Stimulated activated CD4-positive, alpha-beta T cell treated with anti-CD3 and anti-CD28 coated beads, TNF-alpha, amount 100 ng/mL, for 48 hours (primary cell): Measurements from ENCODE around the gene NEDD8.
A peak's percentile ranks its signal among the peaks of the same experiment; 100 is the strongest.

ENCODE experiments used
- DNase-seq, 3 donors: peaks; one replicate each; pipeline ENCODE4 v3.0.0-alpha.2; 2020; ENCODE audit warnings: low read depth in 3 of 3

Gene NEDD8

DNA sequence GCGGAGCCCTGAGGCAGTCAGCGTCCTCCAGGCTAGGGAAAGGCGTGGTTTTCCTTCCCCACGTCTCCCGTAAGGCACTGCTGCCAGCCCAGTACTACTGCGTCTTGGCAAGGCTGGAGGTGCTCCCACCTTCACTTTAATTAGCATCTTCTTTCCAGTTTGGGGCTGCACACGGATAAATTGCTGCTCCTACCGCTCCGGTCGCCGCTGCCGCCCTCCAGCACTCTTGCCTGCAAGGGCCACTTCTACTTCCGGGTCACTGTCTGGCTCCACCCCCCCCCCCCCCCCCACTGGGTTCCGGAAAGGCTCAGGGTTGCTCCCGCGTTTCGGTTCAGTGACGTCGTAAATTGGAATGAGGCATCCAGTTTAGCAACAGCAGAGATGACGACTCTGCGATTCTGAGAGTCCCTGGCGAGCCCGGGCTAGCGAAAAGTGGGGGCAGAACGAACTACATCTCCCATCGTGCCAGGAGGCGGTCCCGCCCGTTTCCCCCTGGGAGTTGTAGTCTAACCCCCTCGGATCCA lies at the start of gene NEDD8:
Gene NEDD8, minus strand, starts transcription at position 247 of the 524 bp plus-strand sequence. Its CDS starts 100 bp downstream, at position 147.
- peak; percentile 85 to 91 (median 86) for DNase-seq

DNA sequence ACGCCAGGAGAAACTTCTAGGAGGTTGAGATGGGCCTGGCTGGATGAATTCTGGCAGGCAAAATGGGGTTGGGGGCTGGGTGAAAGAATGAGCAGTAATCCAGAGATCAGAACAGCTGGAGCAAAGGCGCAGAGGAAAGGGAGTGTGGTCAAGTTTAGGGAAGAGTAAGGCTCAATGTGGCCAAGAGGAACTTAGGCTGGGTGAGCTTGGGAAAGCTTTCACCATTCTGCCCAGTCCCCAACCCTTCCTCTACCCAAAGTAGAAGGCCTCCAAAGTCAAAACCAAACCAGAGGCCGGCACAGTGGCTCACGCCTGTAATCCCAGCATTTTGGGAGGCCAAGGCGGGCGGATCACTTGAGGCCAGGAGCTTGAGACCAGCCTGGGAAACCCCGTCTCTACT lies 49.5 kb upstream of the NEDD8 start:
- DNase-seq, result no peak

DNA sequence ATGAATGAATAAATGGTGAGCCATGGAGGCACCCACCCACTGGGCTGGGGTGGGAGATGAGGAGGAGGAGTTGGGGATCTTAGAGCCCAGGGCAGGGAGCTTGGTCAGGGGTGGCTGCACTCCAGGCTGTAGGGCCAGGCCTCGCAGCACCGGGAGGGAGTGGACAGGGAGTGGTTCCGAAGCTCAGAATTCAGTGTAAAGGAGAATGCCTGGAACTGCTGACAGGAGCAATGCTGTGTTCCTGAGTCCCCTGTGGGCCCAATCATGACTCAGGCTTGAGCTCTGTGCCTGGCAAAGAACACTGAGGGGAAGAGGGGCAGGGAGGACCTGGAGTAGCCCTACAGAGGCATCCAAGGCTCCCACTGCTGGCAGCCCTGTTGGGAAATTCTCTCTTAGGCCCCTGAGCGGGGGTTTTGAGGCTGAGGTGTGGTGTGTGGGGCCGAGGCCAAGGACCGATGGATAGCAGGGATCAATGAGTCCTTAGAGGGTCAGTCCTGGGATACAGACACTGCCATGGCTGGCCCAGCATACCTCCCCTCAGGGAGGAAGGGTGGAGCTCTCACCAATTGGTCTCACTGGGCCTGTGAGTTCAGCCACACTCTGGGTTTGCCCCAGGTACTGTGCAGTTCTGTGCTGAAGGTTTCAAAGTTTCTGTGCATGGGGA lies 48.8 kb upstream of the NEDD8 start:
- DNase-seq, result no peak

DNA sequence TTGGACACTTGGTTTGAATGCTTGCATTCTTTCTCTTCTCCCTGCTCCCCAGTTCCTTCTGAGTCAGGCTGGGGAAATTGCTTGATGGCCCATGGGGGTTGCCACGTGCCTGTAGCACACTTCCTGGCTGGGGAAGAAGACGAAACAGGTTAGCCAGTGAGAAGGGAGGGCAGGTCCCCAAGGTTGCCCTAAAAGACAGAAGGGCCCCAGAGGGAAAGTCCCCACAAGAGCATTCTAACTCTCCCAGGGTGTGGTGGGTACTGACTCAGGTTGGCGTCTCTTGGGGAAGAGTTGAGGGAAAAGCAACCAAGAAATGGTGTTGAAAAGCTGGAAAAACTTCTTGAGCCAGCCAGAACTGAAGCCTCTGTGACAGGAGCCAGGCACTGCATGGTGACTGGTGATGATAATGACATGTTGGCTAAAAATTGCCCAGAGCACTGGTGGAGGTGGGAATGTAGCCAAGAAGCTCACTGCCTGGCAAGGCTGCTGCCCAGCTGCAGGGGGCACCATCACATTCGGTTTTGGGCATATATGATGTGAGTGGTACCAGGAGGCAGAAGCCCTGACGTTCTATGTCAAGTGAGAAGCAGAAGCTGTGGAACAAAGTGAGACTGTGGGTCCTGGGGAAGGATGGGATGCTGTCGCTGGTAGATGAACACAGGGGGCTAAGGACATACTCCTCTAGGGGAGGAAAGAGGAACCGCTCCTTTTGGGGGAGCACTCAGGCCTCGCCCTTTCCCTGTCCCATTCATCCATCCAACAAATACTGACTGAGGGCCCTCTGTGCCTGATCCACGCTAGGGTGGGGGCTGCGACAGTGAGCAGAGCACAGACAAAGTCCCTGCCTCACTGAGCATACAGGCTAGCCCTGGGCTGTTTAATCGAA lies 47.4 kb upstream of the NEDD8 start:
- DNase-seq, result peak; percentile 24 to 43 (median 35)

DNA sequence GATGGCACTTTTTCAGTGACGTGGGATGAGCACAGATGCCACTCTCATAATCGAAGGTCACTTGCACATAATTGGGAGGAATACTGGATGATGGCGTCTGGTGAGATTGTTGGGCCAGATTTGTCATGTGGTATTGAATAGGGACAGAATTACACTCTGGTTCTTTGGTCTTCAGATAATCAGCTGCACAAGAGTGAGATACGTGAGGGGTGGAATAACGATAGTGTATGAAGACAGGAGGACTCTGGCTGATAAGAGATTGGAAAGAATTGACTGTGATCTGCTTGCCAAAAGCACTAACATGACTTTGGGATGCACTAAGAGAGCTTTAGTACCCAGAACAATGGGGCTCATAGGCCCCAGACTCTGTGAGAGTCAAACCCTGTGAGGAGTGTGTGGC lies 46.3 kb upstream of the NEDD8 start:
- DNase-seq, result no peak

DNA sequence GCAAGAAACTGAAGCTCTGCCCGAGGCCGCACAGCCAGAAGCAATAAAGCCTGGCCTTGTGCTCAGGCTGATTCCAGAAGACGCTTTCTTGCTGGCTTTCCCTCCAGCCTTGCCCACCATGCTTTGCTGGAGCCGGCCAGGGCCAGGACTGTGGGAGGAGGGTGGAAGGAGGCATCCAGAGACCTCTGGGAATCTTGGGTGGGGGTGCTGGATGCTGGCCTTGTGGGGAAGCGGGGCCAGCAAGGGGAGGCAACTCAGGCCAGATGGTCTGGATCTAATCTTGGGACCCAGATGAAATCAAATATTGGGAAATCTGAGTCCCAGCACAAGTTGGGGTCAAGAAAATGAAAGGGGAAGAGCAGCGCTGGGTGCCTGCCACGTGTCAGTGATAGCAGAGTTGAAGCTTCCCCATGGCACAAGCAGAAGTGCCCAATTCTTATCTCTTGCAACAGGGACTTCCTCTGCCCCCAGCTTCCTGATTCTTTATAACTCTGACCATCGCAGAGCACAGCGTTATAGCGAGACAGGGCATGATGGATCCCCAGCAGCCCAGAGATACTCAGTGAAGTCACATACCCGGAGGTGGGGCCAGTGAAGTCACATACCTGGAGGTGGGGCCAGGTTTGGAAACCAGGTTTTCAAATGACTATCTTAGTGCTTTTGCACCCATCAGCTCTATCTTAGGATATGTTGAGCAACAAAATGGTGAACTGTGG lies 45.6 kb upstream of the NEDD8 start:
- DNase-seq, result no peak

DNA sequence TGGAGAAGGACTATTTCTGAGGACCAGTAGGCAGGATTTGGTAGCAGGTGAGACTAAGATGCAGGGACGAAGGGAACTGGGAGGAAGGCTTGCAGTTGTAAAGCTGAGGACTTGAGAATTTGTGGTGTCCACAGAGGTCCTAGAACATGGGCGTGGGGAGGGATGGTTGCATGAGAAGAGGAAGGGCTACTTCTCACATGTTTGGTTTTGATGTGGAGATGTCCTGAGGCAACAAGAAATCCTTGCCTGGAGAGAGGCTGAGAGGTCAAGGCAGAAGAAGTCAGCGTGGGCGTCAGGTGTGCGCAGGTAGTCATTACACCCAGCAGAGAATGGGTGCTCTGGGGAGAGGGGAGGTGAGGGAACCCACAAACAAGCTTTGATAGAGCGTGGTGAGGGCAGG lies 44.9 kb upstream of the NEDD8 start:
- no peak for DNase-seq

DNA sequence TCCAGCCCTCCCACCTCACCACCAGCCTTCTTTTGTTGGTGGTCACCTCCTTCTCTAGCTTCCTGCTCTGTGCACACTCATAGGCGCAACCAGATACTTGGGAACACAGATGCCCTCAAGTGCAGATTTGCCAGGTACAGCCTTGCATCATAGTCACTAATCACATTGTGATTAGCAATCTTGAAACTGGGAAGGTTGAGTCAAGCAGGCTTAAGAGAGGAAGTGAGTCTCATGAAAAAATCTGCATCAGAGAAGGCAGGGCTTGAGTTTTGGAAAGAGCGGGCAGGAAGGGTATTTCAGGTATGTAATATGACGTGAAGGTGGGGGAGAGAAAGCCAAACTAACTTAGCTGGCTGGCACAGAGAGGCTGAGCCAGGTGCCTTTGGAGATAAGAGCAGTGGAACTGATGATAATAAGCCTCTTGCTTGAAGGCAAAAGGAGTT lies 42.0 kb upstream of the NEDD8 start:
- DNase-seq, result peak; percentile 28 to 48 (median 38)

DNA sequence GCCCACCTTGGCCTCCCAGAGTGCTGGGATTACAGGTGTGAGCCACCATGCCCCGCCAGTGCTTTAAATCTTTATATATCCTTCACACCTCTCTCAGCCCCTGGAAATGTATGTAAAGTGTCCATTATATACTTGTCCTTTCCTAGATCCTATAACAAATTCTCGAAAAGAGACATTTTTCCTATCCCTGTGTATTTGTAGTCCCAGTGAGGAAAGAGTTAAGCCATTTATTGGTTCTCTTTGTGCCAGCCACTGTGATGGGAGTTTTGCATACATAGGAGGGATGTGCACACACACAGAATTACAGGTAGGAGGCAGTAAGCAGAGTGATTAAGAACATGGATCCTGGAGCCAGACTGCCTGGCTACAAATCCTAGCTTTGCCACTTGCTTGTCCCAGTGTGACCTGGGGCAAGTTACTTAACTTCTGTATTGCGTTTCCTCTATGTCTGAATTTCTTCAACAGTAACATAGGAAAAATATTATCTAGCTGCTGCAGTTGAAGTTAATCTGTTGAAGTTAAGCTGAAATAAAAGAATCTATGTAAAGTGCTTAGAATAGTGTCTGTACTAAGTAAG lies 41.3 kb upstream of the NEDD8 start:
- DNase-seq, result no peak

DNA sequence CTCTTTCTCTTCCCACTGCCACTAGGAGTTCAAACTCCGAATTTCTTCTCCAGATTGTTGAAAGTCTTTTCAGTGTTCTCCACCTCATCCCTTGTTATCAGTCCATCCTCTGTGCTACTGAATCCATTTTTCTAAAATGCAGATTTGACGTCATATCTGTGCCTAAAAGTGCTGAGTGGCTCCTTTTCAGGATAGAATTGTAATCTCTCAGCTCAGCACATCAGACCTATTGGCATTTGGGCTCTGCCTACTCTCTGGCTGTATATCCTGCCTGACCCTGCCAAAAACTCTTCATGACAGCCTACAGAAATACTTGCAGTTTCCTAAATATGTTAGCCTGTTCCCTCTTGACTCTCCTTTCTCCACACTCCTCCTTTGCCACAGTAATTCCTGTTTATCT lies 40.3 kb upstream of the NEDD8 start:
- no peak for DNase-seq

DNA sequence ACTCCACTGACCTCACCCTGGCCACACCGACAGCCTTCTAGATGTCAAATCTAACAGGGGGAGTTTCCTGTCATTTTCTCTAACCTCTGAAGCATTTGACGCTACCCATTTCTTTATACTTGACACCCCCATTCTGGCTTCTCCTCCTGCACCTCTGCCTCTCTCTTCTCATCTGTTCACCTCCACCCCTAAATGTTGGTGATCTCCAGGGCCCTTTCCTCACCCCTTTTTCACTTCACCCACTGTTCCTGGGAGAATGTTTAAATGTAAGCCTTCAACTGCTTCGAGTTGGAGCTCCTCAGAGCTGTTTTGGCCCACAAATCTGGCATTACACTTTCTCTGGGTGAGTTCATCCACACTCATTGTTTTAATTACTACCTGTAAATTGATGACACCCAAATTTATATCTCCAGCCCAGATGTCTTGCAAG lies 39.7 kb upstream of the NEDD8 start:
- DNase-seq, result no peak

DNA sequence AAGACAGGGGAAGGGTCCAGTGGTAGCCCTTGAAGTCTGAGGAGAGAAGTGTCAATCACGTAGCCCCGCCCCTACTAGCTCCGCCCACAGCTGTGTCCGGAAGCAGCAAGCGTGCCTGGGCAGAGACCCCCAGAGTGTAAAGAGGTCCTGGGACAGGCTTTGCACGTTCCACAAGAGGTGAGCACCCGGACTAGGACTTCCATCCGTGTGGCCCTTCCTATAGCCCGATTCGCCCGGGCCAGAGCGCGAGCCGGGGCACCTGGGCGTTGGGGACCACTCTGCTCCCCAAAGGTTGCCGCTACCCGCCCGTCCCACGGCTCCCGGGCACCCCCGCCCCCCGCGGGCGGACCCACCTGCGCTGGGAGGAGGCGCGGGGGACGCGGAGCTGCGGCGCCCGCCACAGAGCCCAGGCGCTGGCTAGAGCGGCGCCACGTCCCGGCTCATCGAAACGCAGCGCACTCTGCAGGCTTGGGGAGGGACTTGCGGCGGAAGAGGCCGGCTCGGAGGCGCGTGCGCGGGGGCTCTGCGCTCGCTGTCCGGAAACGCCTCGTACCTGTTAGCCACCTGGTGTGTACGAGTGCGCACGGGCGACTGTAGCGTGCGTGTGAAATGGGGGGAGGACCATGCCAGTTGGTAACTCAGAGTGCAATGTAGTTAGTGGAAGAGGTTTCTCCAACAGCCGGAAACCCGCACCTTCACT lies 39.1 kb upstream of the NEDD8 start, which contains the start of gene RABGGTA:
Gene RABGGTA, minus strand, starts transcription at position 464 of the 700 bp plus-strand sequence. CDS start 482 bp downstream, outside the sequence.
- peak; percentile 71 to 77 (median 75) for DNase-seq

DNA sequence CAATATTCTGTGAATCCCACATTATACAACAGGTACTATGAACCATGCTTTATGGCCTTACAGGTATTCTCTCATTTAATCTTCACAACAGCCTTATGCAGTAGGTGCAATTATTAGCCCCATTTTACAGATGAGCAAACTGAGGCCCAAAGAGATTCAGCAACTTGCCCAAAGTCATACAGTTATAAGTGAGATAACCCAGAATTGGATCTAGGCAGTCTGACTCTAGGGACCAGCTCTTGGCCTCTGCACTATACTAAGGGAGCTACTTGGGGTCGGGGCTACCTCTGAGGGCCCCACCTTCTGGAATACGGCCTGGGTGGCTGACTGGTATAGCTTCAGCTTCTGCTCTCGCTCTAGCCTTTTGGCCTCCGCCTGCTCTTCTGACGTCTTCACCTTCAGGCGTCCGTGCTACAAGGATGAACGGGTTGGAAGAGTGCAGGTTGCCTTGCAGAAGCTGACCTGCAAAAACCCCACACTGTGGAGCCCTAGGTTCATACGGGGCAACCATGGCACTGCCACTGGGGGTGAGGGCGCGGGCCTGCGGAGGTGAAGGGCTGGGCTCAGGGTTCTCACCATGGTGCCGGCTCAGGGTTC lies 38.5 kb upstream of the NEDD8 start:
- DNase-seq, result no peak

DNA sequence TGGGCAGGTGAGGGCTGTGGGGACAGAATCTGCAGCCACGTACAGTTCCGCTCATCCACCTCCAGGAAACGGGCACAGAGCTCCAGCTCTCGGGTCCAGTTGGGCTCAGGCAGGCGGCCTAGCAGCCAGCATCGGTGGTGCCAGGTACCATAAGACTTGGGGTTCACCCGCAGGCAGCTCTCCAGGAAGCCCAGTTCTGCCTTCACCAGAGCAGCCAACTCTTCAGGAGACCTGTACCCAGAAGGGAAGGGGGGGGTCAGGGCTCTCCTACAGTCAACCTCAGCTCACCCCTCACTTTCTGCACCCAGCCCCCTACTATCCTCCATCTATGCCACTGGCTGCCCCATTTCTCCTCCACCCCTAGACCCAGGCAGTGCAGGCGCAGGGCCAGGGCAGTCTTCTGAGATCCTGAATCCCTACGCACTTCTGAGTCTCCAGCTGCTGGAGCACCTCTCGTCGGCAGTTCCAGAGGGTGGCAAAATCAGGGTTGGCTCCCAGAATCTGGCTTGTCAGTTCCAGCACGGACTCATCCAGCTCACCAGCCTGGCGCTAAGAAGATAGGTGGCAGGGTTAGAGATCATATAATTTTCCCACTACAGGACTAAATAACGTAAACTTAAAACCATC lies 37.9 kb upstream of the NEDD8 start:
- DNase-seq, result no peak

DNA sequence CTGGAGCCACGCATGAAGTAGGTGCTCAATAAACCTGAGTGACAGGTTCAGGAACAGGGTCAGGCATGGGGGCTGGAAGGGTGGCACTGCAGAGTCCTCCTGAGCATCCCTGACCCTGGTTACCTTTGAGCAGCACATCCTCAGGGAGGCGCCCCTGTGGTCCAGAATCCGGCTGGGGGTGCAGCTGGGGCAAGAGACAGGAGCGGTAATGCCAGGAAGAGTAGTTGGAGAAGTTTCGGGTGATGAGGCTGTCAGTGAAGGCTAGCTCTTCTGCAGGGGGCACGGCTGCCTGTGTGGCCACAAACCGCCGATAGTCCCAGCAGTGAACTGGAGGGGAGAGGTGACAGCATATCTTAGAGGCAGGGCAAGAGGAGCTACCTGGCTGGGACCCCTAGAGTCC lies 37.2 kb upstream of the NEDD8 start:
- DNase-seq, result no peak

DNA sequence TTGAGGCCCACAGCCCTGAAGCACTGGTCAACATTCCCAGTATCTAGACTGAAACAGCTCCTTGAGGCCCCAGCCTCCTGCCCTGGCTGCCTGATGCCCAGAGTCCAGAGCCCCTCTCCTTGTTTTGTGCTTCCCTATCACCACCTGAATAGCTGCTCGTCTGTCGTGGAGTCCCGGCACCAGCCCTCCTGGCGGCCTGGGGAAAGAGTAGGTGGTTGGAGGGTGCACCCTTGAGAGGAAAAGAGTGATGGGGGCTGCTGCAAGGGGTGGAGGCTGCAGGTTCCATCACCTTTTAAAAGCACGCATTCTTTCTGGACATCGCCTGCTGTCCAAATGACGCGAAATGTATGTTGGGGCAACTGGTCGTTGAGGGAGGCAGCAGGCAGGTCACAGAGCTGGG lies 36.1 kb upstream of the NEDD8 start:
- no peak for DNase-seq

DNA sequence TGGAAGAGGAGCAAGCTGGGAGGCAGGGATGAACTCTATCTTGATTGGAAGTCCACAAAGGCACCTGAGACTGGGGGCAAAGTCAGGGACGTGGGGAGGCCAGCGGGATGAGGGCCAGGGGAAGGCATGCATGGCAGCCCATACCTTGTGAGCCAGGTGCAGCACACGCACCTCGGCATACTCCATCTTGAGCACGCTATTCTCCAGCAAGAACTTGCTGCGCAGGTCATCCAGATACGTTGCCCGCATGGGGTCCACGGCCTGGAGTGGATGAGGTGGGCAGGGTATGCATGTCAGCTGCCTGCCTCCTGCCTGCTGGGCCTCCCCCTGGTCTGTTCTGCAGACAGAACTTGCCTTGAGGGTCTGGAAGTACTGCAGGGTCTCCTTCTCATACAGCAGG lies 35.3 kb upstream of the NEDD8 start:
- DNase-seq, result no peak

DNA sequence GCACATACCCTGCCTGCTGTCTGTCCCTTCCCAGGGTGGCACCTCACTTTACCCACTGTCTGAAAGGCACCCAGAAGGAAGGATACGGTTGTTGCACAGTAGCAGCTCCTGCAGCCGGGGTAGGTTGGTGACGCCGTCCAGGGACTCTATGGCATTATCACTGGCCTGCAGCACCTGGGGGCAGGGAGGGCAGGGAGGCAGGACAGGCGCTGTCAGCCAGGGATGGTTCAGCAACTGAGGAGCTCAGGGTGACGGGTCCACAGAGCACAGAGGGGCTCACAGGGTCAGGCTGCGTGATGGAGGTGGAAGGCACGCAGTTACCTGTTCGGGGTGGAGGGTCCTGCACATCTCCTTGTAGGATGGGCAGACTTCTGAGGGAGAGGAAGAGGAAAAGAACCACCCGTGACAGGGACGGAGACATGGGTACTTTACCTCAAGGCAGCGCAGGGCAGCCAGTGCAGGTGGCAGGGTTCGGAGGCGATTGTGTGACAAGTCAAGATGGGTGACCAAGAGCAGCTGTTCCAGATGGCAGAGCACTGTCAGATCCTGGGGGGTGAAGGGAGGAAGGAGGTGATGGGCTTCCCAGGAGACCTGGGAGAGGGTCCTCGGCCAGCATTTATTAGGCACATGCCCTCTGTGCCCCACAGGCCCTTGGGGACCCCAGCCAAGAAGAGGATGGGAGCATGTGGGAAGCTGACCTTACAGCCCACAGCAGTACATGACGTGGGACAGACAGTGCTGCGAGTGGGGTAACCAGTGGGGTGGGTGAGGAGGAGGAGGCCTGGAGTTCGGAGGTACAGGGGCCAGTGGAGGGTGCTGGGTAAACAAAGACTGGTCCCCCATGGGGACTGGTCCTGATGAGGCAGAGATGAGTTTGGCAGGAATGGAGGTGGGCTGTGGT lies 34.4 kb upstream of the NEDD8 start:
- DNase-seq, result no peak

DNA sequence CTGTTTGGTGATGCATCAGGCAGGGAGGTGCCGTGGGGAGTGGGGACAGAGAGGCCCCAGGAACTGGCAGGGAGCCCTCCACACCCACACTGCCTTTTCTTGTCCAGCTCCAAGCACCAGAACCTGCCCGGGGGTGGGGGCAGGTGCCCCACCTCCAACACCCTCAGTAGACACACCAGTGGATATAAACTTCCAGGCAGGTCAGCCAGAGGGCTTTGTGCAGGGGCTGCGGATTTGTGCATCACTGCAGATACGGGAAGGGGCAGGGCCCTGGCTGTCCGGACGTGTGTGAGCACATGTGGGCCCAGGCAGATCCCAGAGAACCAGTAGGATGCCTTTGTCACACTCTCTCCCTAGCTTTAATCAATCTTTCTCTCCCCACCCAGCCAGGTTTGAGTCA lies 32.1 kb upstream of the NEDD8 start:
- DNase-seq, result no peak
